Hair follicular keratinocyte (primary cell): ENCODE data around the gene PMP22. TPM values are rescaled to one million over a fixed set of nuclear protein-coding genes. Genes with fewer than 3 reads are reported as not detected.

Experiments used
- total RNA-seq: library from RNA; depleted of rRNA; stranded (reverse); fragments of >200 nt; gene quantifications from 2 replicates; pipeline ENCODE4 v1.2.3, GENCODE V29; 2015

The PMP22 gene
- total RNA-seq = 1.2 and 1.9 TPM in 2 replicates

GRCh38 chr17:15265131-15265530, at the start of gene PMP22:
Gene PMP22, minus strand, starts transcription at chr17:15265326. Its CDS starts 4,599 bp downstream, at chr17:15260727.

Other genes starting within 250 kb of the PMP22 start
- gene TEKT3, start 76.3 kb upstream of the PMP22 start, total RNA-seq = not detected in 2 replicates
- gene CDRT4, start 202.3 kb upstream of the PMP22 start, total RNA-seq = 1.1 and 4.2 TPM in 2 replicates